Urinary bladder (tissue), 4 donors: ENCODE results near the gene TLR10. TPM values are rescaled to one million over a fixed set of nuclear protein-coding genes. Genes with fewer than 3 reads are reported as not detected.
"Not testable (repeated sequence)": the region's sequence is repeated elsewhere in the genome, so short reads cannot be mapped to it uniquely, and the experiment has no call there.

Experiments
- DNase-seq: peaks from one replicate; pipeline ENCODE4 v3.0.0-alpha.2; 2015; ENCODE audit errors: extremely low spot score
- H3K27ac ChIP-seq: one replicate; pipeline ENCODE4 v1.5.1; 2013; ENCODE audit warnings: low read depth, mild to moderate bottlenecking, moderate library complexity
- H3K36me3 ChIP-seq: one replicate; pipeline ENCODE4 v1.6.1; 2013; ENCODE audit warnings: mild to moderate bottlenecking, moderate library complexity; ENCODE audit not compliant: insufficient read depth
- H3K4me1 ChIP-seq: one replicate; pipeline ENCODE4 v1.6.1; 2013; ENCODE audit warnings: mild to moderate bottlenecking, moderate library complexity; ENCODE audit not compliant: insufficient read depth
- H3K4me3 ChIP-seq: one replicate; pipeline ENCODE4 v1.5.1; 2013; ENCODE audit warnings: low read depth, low read length
- WGBS: extraction: QIAGEN DNeasy Blood & Tissue Kit; methylation state at CpG from one replicate; pipeline ENCODE4 v1.1.7; 2013; 5-methylcytosine and 5-hydroxymethylcytosine counted together
- polyA plus RNA-seq: library from polyadenylated mRNA; stranded (reverse); fragments of 200-250 nt; gene quantifications from one replicate; pipeline ENCODE4 v1.2.3, GENCODE V29; 2013
- total RNA-seq: library from RNA; depleted of rRNA; stranded (reverse); fragments of >200 nt; gene quantifications from one replicate; pipeline ENCODE4 v1.2.3, GENCODE V29; 2014
- donor health status: healthy with polysubstance abuse.
- donor health status: healthy.

TLR10 gene
- total and polyA plus RNA-seq, 2 donors: 0.05 to 3.0 TPM

DNA sequence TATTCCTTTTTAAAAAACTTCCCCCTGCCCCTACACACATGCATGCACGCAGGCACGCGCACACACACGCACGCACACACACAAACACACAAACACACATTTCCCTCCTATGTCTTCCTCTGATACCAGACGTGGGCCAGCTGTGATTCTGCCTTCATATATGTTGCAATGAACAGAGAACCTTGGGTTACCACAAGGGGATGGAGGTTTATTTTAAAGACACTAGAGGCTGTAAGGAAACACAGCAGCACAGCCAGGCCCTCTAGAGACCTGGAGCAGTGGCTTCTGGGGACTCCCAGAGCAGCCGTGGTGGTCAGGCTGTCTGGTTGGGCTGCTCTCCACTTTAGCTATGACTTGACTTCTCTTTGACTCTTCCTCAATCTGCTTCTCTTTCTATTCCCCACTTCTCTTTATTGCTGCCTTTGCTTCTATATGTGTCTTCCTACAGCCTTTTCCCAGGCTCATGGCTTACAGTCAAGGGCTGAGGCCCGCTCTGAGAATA lies 3.2 kb upstream of the TLR10 start:
- Histone ChIP-seq H3K27ac (no peak overlapping the region), H3K4me3 (no peak overlapping the region), H3K4me1 (no peaks in the 10 kb centered on the region), H3K36me3 (no peaks in the 10 kb centered on the region)
- no peak for DNase-seq
- 87% methylated on average over 8 of the region's 8 CpGs for WGBS

GRCh38 chr4:38785041-38785790 lies 2.4 kb upstream of the TLR10 start:
- no peaks in the 10 kb centered on the region for H3K4me1 ChIP-seq
- H3K4me3 ChIP-seq: no peak overlapping the region
- DNase-seq: no peak
- H3K36me3 ChIP-seq: no peaks in the 10 kb centered on the region
- WGBS: 61% methylated on average over 6 of the region's 6 CpGs
- no peak overlapping the region for H3K27ac ChIP-seq

DNA sequence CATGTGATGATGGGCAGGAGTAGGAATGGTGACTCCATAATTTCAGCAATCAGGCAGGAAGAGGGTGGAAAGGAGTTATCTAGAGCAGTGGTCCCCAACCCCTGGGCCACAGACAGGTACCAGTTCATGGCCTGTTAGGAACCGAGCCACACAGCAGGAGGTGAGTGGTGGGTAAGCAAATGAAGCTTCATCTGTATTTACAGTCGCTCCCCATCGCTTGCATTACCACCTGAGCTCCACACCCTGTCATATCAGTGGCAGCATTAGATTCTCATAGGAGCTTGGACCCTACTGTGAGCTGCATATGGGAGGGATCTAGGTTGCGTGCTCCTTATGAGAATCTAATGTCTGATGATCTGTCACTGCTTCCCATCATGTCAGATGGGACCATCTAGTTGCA lies 1.4 kb upstream of the TLR10 start:
- Histone ChIP-seq H3K27ac (no peak overlapping the region), H3K4me3 (no peak overlapping the region)
- 96% methylated on average over 4 of the region's 4 CpGs for WGBS

GRCh38 chr4:38783109-38783460 lies 295 bp upstream of the TLR10 start:
- no peaks in the 10 kb centered on the region for H3K36me3 ChIP-seq
- 88% methylated on average over 8 of the region's 8 CpGs for WGBS
- H3K4me3 ChIP-seq: no peak overlapping the region
- H3K27ac ChIP-seq: no peak overlapping the region
- no peak for DNase-seq
- H3K4me1 ChIP-seq: no peaks in the 10 kb centered on the region

More for the DNA sequence above, 1.4 kb upstream of the TLR10 start:
- no peak for DNase-seq
- no peaks in the 10 kb centered on the region for H3K36me3 ChIP-seq
- no peaks in the 10 kb centered on the region for H3K4me1 ChIP-seq

DNA sequence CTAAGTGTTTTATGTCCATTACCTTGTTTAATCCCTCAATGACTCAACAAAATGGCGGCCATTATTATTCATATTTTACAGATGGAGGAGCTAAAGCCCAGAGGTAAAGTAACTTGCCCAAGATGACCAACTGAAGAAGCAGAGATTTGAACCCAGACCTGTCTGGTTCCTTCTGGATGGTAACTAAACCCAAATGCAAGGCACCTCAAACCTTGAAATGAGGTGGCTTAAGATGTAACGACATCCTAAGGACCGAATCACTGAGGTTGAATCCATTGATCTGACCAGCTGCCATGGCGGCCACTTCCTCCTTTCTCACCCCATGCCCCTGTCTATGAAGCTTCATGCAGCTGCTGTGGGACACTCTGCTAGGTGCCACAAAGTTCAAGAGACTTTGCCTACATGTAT lies 932 bp downstream of the TLR10 start:
- no peak for DNase-seq
- H3K36me3 ChIP-seq: no peaks in the 10 kb centered on the region
- no peak overlapping the region for H3K4me3 ChIP-seq
- WGBS: 93% methylated on average over 4 of the region's 4 CpGs
- H3K4me1 ChIP-seq: no peaks in the 10 kb centered on the region
- no peak overlapping the region for H3K27ac ChIP-seq

DNA sequence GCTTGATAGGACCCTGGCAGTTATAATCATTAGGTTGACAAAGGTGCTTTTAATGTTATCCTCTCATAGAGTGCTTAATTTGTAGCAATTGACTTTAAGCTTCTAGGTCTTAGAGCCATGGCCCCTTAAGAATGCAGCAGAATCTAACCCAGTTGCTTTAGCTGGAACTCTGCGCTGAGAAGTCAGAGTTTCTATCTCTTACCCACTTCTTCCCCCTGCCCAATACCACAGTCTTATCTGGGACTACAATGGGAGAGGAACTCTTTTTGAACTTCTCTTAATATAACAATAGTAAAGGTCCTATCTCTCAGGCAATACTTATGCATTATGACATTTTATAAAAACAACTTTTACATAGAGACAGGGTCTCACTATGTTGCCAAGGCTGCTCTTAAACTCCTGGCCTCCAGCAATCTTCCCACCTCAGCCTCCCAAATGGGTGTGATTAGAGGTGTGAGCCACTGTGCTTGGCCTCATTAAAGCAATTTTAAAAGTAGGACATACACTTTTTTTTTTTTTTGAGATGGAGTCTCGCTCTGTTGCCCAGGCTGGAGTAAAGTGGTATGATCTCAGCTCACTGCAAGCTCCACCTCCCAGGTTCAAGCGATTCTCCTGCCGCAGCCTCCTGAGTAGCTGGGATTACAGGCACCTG lies 1.8 kb downstream of the TLR10 start:
- WGBS: 94% methylated on average over 4 of the region's 4 CpGs
- H3K27ac ChIP-seq: no peak overlapping the region
- no peaks in the 10 kb centered on the region for H3K36me3 ChIP-seq
- H3K4me3 ChIP-seq: no peak overlapping the region
- no peak for DNase-seq
- no peaks in the 10 kb centered on the region for H3K4me1 ChIP-seq

DNA sequence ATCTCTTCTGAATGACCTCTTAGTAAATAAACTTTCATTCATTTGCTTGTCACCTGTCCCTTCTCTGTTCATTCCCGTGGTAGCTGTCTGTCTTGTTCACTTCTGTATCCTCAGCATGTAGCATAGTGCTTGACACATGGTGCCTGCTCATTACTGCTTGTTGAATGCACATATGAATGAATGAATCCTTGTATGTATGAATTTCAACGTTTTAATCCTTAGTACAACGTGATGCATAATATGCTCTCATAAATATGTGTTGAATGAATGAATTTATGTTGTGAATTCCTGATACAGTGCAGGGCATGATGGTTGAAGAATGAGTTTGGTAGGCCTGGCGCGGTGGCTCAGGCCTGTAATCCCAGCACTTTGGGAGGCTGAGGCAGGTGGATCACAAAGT lies 3.0 kb downstream of the TLR10 start:
- DNase-seq: no peak
- Histone ChIP-seq H3K4me3 (no peak overlapping the region), H3K4me1 (no peaks in the 10 kb centered on the region), H3K36me3 (no peaks in the 10 kb centered on the region), H3K27ac (no peak overlapping the region)
- WGBS: 80% methylated on average over 5 of the region's 5 CpGs

DNA sequence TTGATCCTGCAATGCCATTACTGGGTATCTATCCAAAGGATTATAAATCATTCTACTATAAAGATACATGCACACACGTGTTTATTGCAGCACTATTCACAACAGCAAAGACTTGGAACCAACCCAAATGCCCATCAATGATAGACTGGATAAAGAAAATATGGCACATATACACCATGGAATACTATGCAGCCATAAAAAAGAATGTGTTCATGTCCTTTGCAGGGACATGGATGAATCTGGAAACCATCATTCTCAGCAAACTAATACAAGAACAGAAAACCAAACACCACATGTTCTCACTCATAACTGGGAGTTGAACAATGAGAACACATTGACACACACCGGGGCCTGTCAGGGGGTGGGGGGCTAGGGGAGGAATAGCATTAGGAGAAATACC lies 4.9 kb downstream of the TLR10 start:
- 74% methylated on average over 2 of the region's 2 CpGs for WGBS
- not testable (repeated sequence) for H3K4me1 ChIP-seq, DNase-seq, H3K36me3 ChIP-seq, H3K4me3 ChIP-seq, H3K27ac ChIP-seq

GRCh38 chr4:38775326-38775725 lies 7.5 kb downstream of the TLR10 start:
- H3K27ac ChIP-seq: no peak overlapping the region
- DNase-seq: no peak
- H3K4me3 ChIP-seq: no peak overlapping the region
- no peaks in the 10 kb centered on the region for H3K36me3 ChIP-seq
- H3K4me1 ChIP-seq: no peaks in the 10 kb centered on the region
- 80% methylated on average over 2 of the region's 2 CpGs for WGBS

GRCh38 chr4:38774181-38774955 lies 8.4 kb downstream of the TLR10 start:
- H3K4me1 ChIP-seq: no peaks in the 10 kb centered on the region
- 83% methylated on average over 8 of the region's 8 CpGs for WGBS
- H3K27ac ChIP-seq: no peak overlapping the region
- H3K36me3 ChIP-seq: no peaks in the 10 kb centered on the region
- no peak for DNase-seq
- no peak overlapping the region for H3K4me3 ChIP-seq

DNA sequence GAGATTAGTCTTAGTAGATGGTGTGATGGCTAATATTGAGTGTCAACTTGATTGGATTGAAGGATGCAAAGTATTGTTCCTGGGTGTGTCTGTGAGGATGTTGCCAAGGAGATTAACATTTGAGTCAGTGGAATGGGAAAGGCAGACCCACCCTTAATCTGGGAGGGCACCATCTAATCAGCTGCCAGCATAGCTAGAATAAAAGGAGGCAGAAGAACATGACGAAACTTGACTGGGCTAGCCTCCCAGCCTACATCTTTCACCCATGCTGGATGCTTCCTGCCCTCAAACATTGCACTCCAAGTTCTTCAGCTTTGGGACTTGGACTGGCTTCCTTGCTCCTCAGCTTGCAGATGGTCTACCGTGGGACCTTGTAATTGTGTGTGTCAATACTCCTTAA lies 12.5 kb downstream of the TLR10 start:
- H3K4me3 ChIP-seq, DNase-seq, H3K4me1 ChIP-seq, H3K27ac ChIP-seq, H3K36me3 ChIP-seq: not testable (repeated sequence)
- 91% methylated on average over 2 of the region's 2 CpGs for WGBS

GRCh38 chr4:38769857-38770256 lies 12.9 kb downstream of the TLR10 start:
- DNase-seq: no peak
- Histone ChIP-seq H3K4me1 (no peaks in the 10 kb centered on the region), H3K36me3 (no peaks in the 10 kb centered on the region), H3K27ac (no peak overlapping the region), H3K4me3 (no peak overlapping the region)
- WGBS: 93% methylated on average over 2 of the region's 2 CpGs

DNA sequence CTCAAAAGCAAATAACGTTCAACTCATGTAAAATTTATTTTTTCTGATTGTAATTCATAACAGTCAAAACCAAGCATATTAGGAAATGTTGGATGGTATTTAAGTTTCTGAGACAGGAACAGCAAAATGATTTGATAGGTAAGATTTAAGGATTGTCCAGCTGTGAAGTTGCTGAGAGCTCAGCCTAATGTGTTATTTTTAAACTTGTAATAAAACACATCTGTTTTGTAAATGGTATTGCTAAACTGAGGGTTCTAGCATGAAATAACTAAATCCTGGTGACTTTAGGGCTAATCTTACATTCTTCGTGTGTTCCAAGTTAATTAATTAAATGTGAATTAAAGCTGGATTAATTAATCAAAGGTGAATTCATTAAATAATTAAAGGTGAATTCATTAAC lies 13.3 kb downstream of the TLR10 start:
- Histone ChIP-seq H3K4me1 (no peaks in the 10 kb centered on the region), H3K27ac (no peak overlapping the region), H3K4me3 (no peak overlapping the region), H3K36me3 (no peaks in the 10 kb centered on the region)
- no peak for DNase-seq
- 59% methylated on average over 2 of the region's 2 CpGs for WGBS

- Histone ChIP-seq H3K4me3 (no peak overlapping the region), H3K4me1 (no peaks in the 10 kb centered on the region), H3K27ac (no peak overlapping the region), H3K36me3 (no peaks in the 10 kb centered on the region)
- no peak for DNase-seq
- 55% methylated on average over 5 of the region's 5 CpGs for WGBS
Measured at GRCh38 chr4:38768968-38769394, 13.8 kb downstream of the TLR10 start.
